Measurements from ENCODE around the gene CHD1.

Gene CHD1

DNA sequence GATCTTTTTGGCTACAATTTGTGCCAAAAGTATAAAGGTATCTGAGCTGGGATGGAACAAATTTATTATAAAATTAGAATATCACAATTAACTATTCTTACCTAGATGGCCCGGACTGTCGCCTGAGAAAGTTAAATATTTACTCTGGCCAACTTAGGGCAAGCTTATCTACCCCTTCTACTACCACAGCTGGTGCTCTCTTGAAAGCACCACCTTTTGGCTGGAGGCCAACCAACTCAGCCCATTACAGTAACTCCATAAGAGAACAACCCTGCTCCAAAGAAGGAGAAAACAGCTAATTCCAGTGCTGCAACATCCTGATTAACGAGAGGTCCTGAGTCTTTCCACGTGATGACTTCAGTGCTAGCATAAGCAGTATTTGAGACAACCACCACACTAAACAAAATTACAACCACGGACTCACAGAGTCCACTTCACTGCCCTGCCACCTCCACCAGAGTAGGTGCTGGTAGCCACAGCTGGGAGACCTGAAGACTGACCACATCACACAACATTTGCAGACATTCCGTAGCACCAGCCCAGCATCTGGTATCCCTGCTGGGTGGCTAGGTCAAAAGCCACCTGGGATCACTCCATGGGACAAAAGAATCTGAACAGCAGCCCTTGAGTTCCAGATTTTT lies 112.1 kb downstream of the CHD1 start:
- TF ChIP-seq CTCF (IDR thresholded peaks at IDR 0.05; ENCODE audit: insufficient read depth, low read length, poor library complexity, severe bottlenecking), result no peak
- no peak for DNase-seq (ENCODE audit: extremely low read depth, insufficient read length)
- Histone ChIP-seq H3K27me3 (replicated peaks; ENCODE audit: control insufficient read depth, insufficient read depth, low read length) (no peaks in the 10 kb centered on the region), H3K4me3 (replicated peaks; ENCODE audit: low read depth, low read length) (no peak overlapping the region), H3K36me3 (ENCODE audit: control insufficient read depth, insufficient read depth, low read length) (no peaks in the 10 kb centered on the region)

GRCh38 chr5:98813755-98814154 lies 115.1 kb downstream of the CHD1 start:
- Histone ChIP-seq H3K36me3 (ENCODE audit: control insufficient read depth, insufficient read depth, low read length) (no peaks in the 10 kb centered on the region), H3K4me3 (replicated peaks; ENCODE audit: low read depth, low read length) (no peak overlapping the region), H3K27me3 (replicated peaks; ENCODE audit: control insufficient read depth, insufficient read depth, low read length) (no peaks in the 10 kb centered on the region)
- TF ChIP-seq CTCF (IDR thresholded peaks at IDR 0.05; ENCODE audit: insufficient read depth, low read length, poor library complexity, severe bottlenecking), result no peak
- no peak for DNase-seq (ENCODE audit: extremely low read depth, insufficient read length)

- DNase-seq (ENCODE audit: extremely low read depth, insufficient read length), result no peak
- Histone ChIP-seq H3K36me3 (ENCODE audit: control insufficient read depth, insufficient read depth, low read length) (no peaks in the 10 kb centered on the region), H3K4me3 (replicated peaks; ENCODE audit: low read depth, low read length) (no peak overlapping the region), H3K27me3 (replicated peaks; ENCODE audit: control insufficient read depth, insufficient read depth, low read length) (no peaks in the 10 kb centered on the region)
- TF ChIP-seq CTCF (IDR thresholded peaks at IDR 0.05; ENCODE audit: insufficient read depth, low read length, poor library complexity, severe bottlenecking), result no peak
Observed at GRCh38 chr5:98810206-98810605, 118.6 kb downstream of the CHD1 start.

DNA sequence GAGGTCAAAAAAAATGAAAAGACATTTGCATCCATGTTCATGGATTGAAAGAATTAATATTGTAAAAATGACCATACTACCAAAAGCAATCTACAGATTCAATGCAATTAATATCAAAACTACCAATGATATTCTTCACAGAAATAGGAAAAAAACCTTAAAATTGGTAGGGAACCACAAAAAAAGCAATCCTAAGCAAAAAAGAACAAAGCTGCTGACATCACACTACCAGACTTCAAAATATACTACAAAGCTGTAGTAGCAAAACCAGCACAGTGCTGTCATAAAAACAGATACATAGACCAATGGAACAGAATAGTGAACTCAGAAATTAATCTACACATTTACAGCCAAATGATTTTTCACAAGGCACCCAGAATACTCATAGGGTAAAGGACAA lies 121.0 kb downstream of the CHD1 start:
- Histone ChIP-seq H3K4me3 (replicated peaks; ENCODE audit: low read depth, low read length) (no peak overlapping the region), H3K36me3 (ENCODE audit: control insufficient read depth, insufficient read depth, low read length) (no peaks in the 10 kb centered on the region), H3K27me3 (replicated peaks; ENCODE audit: control insufficient read depth, insufficient read depth, low read length) (no peaks in the 10 kb centered on the region)
- no peak for DNase-seq (ENCODE audit: extremely low read depth, insufficient read length)
- TF ChIP-seq CTCF (IDR thresholded peaks at IDR 0.05; ENCODE audit: insufficient read depth, low read length, poor library complexity, severe bottlenecking), result no peak

GRCh38 chr5:98805070-98805469 lies 123.7 kb downstream of the CHD1 start:
- Histone ChIP-seq H3K4me3 (replicated peaks; ENCODE audit: low read depth, low read length) (no peak overlapping the region), H3K27me3 (replicated peaks; ENCODE audit: control insufficient read depth, insufficient read depth, low read length) (no peaks in the 10 kb centered on the region), H3K36me3 (ENCODE audit: control insufficient read depth, insufficient read depth, low read length) (no peaks in the 10 kb centered on the region)
- TF ChIP-seq CTCF (IDR thresholded peaks at IDR 0.05; ENCODE audit: insufficient read depth, low read length, poor library complexity, severe bottlenecking), result no peak
- DNase-seq (ENCODE audit: extremely low read depth, insufficient read length), result no peak

DNA sequence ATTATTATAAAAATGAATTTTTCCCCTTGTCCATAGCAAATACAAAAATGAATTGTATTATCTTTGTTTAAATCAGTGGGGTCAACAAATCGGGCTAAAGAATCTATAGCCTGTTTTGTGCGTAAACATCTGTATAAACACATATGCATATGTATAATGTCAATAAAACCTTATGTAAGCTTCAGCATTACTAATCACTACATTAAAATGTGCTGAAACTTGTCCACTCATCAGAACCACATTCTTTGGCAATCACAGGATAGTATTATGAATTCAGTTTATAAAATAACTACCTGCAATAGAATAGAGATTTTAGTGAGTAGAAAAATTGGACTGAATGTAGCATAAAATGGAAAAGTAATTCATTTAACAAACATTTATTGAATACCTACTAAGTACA lies 124.7 kb downstream of the CHD1 start:
- TF ChIP-seq CTCF (IDR thresholded peaks at IDR 0.05; ENCODE audit: insufficient read depth, low read length, poor library complexity, severe bottlenecking), result no peak
- no peak for DNase-seq (ENCODE audit: extremely low read depth, insufficient read length)

More for the DNA sequence above, 124.7 kb downstream of the CHD1 start:
- Histone ChIP-seq H3K36me3 (ENCODE audit: control insufficient read depth, insufficient read depth, low read length) (no peaks in the 10 kb centered on the region), H3K4me3 (replicated peaks; ENCODE audit: low read depth, low read length) (no peak overlapping the region), H3K27me3 (replicated peaks; ENCODE audit: control insufficient read depth, insufficient read depth, low read length) (no peaks in the 10 kb centered on the region)
